BLaER1 (cell line): ENCODE measurements around the gene HOXD3.

ENCODE experiments used
- H3K27ac ChIP-seq: shearing (Covaris generic); formaldehyde crosslinking; 2 replicates; pipeline ENCODE4 v1.8.1; 2022
- H3K27me3 ChIP-seq: shearing (Covaris generic); formaldehyde crosslinking; 2 replicates; pipeline ENCODE4 v1.8.1; 2022
- H3K36me3 ChIP-seq: shearing (Covaris generic); formaldehyde crosslinking; 2 replicates; pipeline ENCODE4 v1.8.1; 2022
- H3K4me1 ChIP-seq: shearing (Covaris generic); formaldehyde crosslinking; 2 replicates; pipeline ENCODE4 v1.8.1; 2022
- H3K4me2 ChIP-seq: shearing (Covaris generic); formaldehyde crosslinking; 2 replicates; pipeline ENCODE4 v1.8.1; 2022
- H3K4me3 ChIP-seq: shearing (Covaris generic); formaldehyde crosslinking; 2 replicates; pipeline ENCODE4 v1.8.1; 2022
- H3K9ac ChIP-seq: shearing (Covaris generic); formaldehyde crosslinking; 2 replicates; pipeline ENCODE4 v1.8.1; 2022
- H3K9me3 ChIP-seq: shearing (Covaris generic); formaldehyde crosslinking; 2 replicates; pipeline ENCODE4 v1.8.1; 2022
- H4K20me1 ChIP-seq: shearing (Covaris generic); formaldehyde crosslinking; 2 replicates; pipeline ENCODE4 v1.8.1; 2022
- Cebpa-rat ChIP-seq: shearing (Covaris generic); IDR thresholded peaks from 2 replicates; pipeline ENCODE4 v1.8.1; 2022

Gene HOXD3

GRCh38 chr2:176140513-176141317 lies 16.4 kb upstream of the HOXD3 start:
- Histone ChIP-seq H3K36me3 (no peaks in the 10 kb centered on the region), H3K4me1 (peaks cover 11% of the 10 kb centered on the region), H3K9me3 (peaks cover 28% of the 10 kb centered on the region; the same call in 1 of the 2 replicates), H3K27ac (no peak overlapping the region), H3K9ac (no peak overlapping the region), H4K20me1 (peaks cover 1% of the 10 kb centered on the region; the same call in 1 of the 2 replicates), H3K4me3 (no peak overlapping the region), H3K27me3 (peaks cover 56% of the 10 kb centered on the region), H3K4me2 (no peak overlapping the region; the same call in 1 of the 2 replicates)
- no peak for TF ChIP-seq Cebpa-rat

- H3K27me3 ChIP-seq = peaks cover 57% of the 10 kb centered on the region
- no peaks in the 10 kb centered on the region for H3K36me3 ChIP-seq
- TF ChIP-seq Cebpa-rat = no peak
Measured at GRCh38 chr2:176142281-176142680, 14.8 kb upstream of the HOXD3 start.

GRCh38 chr2:176145085-176145969 lies 11.8 kb upstream of the HOXD3 start:
- H3K9ac ChIP-seq = no peak overlapping the region
- H3K4me2 ChIP-seq = no peak overlapping the region
- H3K36me3 ChIP-seq = no peaks in the 10 kb centered on the region
- peaks cover 61% of the 10 kb centered on the region for H3K27me3 ChIP-seq
- TF ChIP-seq Cebpa-rat = no peak
- H3K4me1 ChIP-seq = no peaks in the 10 kb centered on the region
- H4K20me1 ChIP-seq = no peaks in the 10 kb centered on the region; the same call in 1 of the 2 replicates
- H3K9me3 ChIP-seq = peaks cover 37% of the 10 kb centered on the region
- no peak overlapping the region for H3K27ac ChIP-seq
- H3K4me3 ChIP-seq = no peak overlapping the region

More at GRCh38 chr2:176142281-176142680, 14.8 kb upstream of the HOXD3 start:
- peaks cover 25% of the 10 kb centered on the region; the same call in 1 of the 2 replicates for H3K9me3 ChIP-seq
- H3K27ac ChIP-seq = no peak overlapping the region
- no peaks in the 10 kb centered on the region for H4K20me1 ChIP-seq
- H3K4me3 ChIP-seq = no peak overlapping the region
- no peak overlapping the region for H3K9ac ChIP-seq
- H3K4me1 ChIP-seq = no peaks in the 10 kb centered on the region
- H3K4me2 ChIP-seq = no peak overlapping the region

GRCh38 chr2:176146101-176146500 lies 11.0 kb upstream of the HOXD3 start:
- Histone ChIP-seq H3K36me3 (no peaks in the 10 kb centered on the region), H3K9ac (no peak overlapping the region), H3K4me3 (no peak overlapping the region), H3K27me3 (peaks cover 61% of the 10 kb centered on the region), H3K9me3 (peaks cover 40% of the 10 kb centered on the region), H3K27ac (no peak overlapping the region), H4K20me1 (no peaks in the 10 kb centered on the region; the same call in 1 of the 2 replicates), H3K4me1 (no peaks in the 10 kb centered on the region), H3K4me2 (no peak overlapping the region)
- no peak for TF ChIP-seq Cebpa-rat

GRCh38 chr2:176146645-176147044 lies 10.5 kb upstream of the HOXD3 start:
- Histone ChIP-seq H3K36me3 (no peaks in the 10 kb centered on the region), H3K4me1 (no peaks in the 10 kb centered on the region), H3K9me3 (peaks cover 45% of the 10 kb centered on the region), H3K4me2 (no peak overlapping the region), H3K27me3 (peaks cover 66% of the 10 kb centered on the region), H3K9ac (no peak overlapping the region), H3K4me3 (no peak overlapping the region), H4K20me1 (no peaks in the 10 kb centered on the region; the same call in 1 of the 2 replicates), H3K27ac (no peak overlapping the region)
- no peak for TF ChIP-seq Cebpa-rat

- H3K9ac ChIP-seq = no peak overlapping the region
- no peaks in the 10 kb centered on the region for H3K4me1 ChIP-seq
- H3K4me2 ChIP-seq = no peak overlapping the region
- peaks cover 50% of the 10 kb centered on the region for H3K9me3 ChIP-seq
- no peak for TF ChIP-seq Cebpa-rat
- no peaks in the 10 kb centered on the region for H3K36me3 ChIP-seq
- peaks cover 73% of the 10 kb centered on the region for H3K27me3 ChIP-seq
- no peak overlapping the region for H3K4me3 ChIP-seq
- no peak overlapping the region for H3K27ac ChIP-seq
- no peaks in the 10 kb centered on the region; the same call in 1 of the 2 replicates for H4K20me1 ChIP-seq
Measured at GRCh38 chr2:176147210-176147799, 9.8 kb upstream of the HOXD3 start.

GRCh38 chr2:176147800-176148496 lies 9.2 kb upstream of the HOXD3 start:
- Histone ChIP-seq H3K4me3 (no peak overlapping the region), H4K20me1 (no peaks in the 10 kb centered on the region; the same call in 1 of the 2 replicates), H3K27me3 (peaks cover 79% of the 10 kb centered on the region), H3K27ac (no peak overlapping the region), H3K9ac (no peak overlapping the region), H3K4me1 (no peaks in the 10 kb centered on the region), H3K9me3 (peaks cover 56% of the 10 kb centered on the region), H3K36me3 (no peaks in the 10 kb centered on the region), H3K4me2 (no peak overlapping the region)
- no peak for TF ChIP-seq Cebpa-rat

GRCh38 chr2:176148751-176149421 lies 8.2 kb upstream of the HOXD3 start:
- no peaks in the 10 kb centered on the region for H3K4me1 ChIP-seq
- H3K27me3 ChIP-seq = peaks cover 85% of the 10 kb centered on the region
- H3K9me3 ChIP-seq = peaks cover 61% of the 10 kb centered on the region
- no peak overlapping the region for H3K9ac ChIP-seq
- H3K36me3 ChIP-seq = no peaks in the 10 kb centered on the region
- no peak overlapping the region for H3K4me2 ChIP-seq
- H3K4me3 ChIP-seq = no peak overlapping the region; the same call in 1 of the 2 replicates
- no peaks in the 10 kb centered on the region; the same call in 1 of the 2 replicates for H4K20me1 ChIP-seq
- H3K27ac ChIP-seq = no peak overlapping the region
- no peak for TF ChIP-seq Cebpa-rat
